Central memory CD4-positive, alpha-beta T cell (primary cell): ENCODE data around the gene HS6ST3.

ENCODE experiments used
- DNase-seq: peaks from one replicate; pipeline ENCODE4 v3.0.0; 2022

Gene HS6ST3

GRCh38 chr13:96203471-96203870 lies 113.6 kb downstream of the HS6ST3 start:
- no peak for DNase-seq

GRCh38 chr13:96214824-96215445 lies 125.0 kb downstream of the HS6ST3 start:
- DNase-seq = no peak

- DNase-seq = no peak
These were observed 126.6 kb downstream of the HS6ST3 start for GRCh38 chr13:96216543-96216942.

GRCh38 chr13:96218475-96218874 lies 128.6 kb downstream of the HS6ST3 start:
- DNase-seq = no peak

GRCh38 chr13:96221471-96221870 lies 131.6 kb downstream of the HS6ST3 start:
- no peak for DNase-seq

GRCh38 chr13:96223231-96223630 lies 133.3 kb downstream of the HS6ST3 start:
- no peak for DNase-seq

GRCh38 chr13:96229356-96229755 lies 139.4 kb downstream of the HS6ST3 start:
- no peak for DNase-seq

GRCh38 chr13:96238241-96238640 lies 148.3 kb downstream of the HS6ST3 start:
- DNase-seq = no peak

- DNase-seq = no peak
These were observed 149.0 kb downstream of the HS6ST3 start for GRCh38 chr13:96238861-96239260.

GRCh38 chr13:96243376-96243775 lies 153.5 kb downstream of the HS6ST3 start:
- no peak for DNase-seq

- no peak for DNase-seq
These were observed 158.2 kb downstream of the HS6ST3 start for GRCh38 chr13:96248103-96248502.

GRCh38 chr13:96248996-96249395 lies 159.1 kb downstream of the HS6ST3 start:
- no peak for DNase-seq

- DNase-seq = no peak
These were observed 163.0 kb downstream of the HS6ST3 start for GRCh38 chr13:96252903-96253302.

GRCh38 chr13:96273196-96273595 lies 183.3 kb downstream of the HS6ST3 start:
- no peak for DNase-seq

- DNase-seq = no peak
These were observed 184.1 kb downstream of the HS6ST3 start for GRCh38 chr13:96274046-96274445.

GRCh38 chr13:96279904-96280303 lies 190.0 kb downstream of the HS6ST3 start:
- no peak for DNase-seq

GRCh38 chr13:96284971-96285370 lies 195.1 kb downstream of the HS6ST3 start:
- DNase-seq = no peak

- no peak for DNase-seq
These were observed 195.8 kb downstream of the HS6ST3 start for GRCh38 chr13:96285729-96286128.

- DNase-seq = no peak
These were observed 205.3 kb downstream of the HS6ST3 start for GRCh38 chr13:96294930-96295881.

GRCh38 chr13:96297360-96297759 lies 207.5 kb downstream of the HS6ST3 start:
- no peak for DNase-seq

- DNase-seq = no peak
These were observed 209.3 kb downstream of the HS6ST3 start for GRCh38 chr13:96299235-96299634.

GRCh38 chr13:96308568-96308967 lies 218.7 kb downstream of the HS6ST3 start:
- no peak for DNase-seq

GRCh38 chr13:96314974-96315373 lies 225.1 kb downstream of the HS6ST3 start:
- no peak for DNase-seq

GRCh38 chr13:96338030-96338429 lies 248.1 kb downstream of the HS6ST3 start:
- no peak for DNase-seq
